Prostate gland (tissue), 2 donors: Measurements from ENCODE around the gene BRD1.

Source experiments
- CTCF ChIP-seq, 4 experiments: fragments of 200-600 bp in 2 of 4; fragments of 450-650 bp in 2 of 4; sonication (generic) in 2 of 4; IDR thresholded peaks; 1 replicate in 3 of 4; 2 replicates in 1 of 4; pipeline ENCODE4 v1.5.1; 2016 to 2019; ENCODE audit warnings: antibody characterized with exemption in 4 of 4, mild to moderate bottlenecking in 2 of 4, moderate library complexity in 2 of 4
- POLR2A ChIP-seq: fragments of 450-650 bp; IDR thresholded peaks from one replicate; pipeline ENCODE4 v1.6.1; 2016; ENCODE audit warnings: antibody characterized with exemption, mild to moderate bottlenecking
- POLR2AphosphoS5 ChIP-seq: sonication (generic); formaldehyde crosslinking; IDR thresholded peaks from one replicate; pipeline ENCODE4 v1.6.1; 2017; ENCODE audit warnings: antibody characterized with exemption

- TF ChIP-seq POLR2AphosphoS5 (no peak), CTCF (IDR thresholded peaks at IDR 0.05) (no peak), POLR2A (no peak)
These were observed 6.7 kb downstream of the BRD1 start for GRCh38 chr22:49820984-49821383.
